ENCODE results near the gene TMEM109.

DNA sequence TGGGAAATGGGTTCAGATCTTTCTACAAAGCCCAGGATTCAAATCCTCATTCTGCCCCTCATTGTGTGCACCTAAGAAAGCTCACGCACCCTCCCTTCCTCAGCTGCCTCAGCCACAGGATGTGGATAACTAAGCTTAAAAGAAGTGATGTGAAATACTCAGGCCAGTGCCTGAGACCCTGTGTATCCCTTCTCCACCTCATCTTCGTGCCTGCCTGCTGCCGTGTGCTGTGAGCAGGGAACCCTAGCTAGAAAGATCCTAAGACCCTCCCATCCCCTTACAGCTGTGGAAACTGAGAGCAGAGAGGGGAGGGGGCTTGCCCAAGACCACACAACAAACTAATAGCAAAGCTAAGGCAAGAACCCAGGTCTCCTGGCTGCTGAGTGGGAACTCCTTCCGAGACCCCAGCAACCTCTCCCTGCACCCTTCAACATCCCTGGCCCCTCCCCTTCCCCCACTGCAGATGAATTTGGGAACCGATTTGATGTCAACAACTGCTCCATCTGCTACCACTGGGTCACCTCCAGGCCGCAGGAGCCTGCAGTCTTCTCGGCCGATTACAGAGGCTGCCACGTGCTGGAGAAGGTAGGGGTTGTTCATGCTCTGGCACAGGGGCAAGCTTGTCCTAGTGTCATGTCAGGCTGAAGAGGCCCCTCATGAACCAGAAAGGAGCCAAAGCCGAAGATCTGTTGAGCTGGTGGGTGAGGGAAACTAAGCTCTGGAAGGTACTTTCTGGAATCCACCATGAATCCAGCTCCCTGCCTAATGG, 45.1 kb upstream of the TMEM109 start:
- no peak for TF ChIP-seq ZNF211 (tag by site-specific recombination; IDR thresholded peaks at IDR 0.05; ENCODE audit: low read depth)
- TF ChIP-seq, protein P1, sequence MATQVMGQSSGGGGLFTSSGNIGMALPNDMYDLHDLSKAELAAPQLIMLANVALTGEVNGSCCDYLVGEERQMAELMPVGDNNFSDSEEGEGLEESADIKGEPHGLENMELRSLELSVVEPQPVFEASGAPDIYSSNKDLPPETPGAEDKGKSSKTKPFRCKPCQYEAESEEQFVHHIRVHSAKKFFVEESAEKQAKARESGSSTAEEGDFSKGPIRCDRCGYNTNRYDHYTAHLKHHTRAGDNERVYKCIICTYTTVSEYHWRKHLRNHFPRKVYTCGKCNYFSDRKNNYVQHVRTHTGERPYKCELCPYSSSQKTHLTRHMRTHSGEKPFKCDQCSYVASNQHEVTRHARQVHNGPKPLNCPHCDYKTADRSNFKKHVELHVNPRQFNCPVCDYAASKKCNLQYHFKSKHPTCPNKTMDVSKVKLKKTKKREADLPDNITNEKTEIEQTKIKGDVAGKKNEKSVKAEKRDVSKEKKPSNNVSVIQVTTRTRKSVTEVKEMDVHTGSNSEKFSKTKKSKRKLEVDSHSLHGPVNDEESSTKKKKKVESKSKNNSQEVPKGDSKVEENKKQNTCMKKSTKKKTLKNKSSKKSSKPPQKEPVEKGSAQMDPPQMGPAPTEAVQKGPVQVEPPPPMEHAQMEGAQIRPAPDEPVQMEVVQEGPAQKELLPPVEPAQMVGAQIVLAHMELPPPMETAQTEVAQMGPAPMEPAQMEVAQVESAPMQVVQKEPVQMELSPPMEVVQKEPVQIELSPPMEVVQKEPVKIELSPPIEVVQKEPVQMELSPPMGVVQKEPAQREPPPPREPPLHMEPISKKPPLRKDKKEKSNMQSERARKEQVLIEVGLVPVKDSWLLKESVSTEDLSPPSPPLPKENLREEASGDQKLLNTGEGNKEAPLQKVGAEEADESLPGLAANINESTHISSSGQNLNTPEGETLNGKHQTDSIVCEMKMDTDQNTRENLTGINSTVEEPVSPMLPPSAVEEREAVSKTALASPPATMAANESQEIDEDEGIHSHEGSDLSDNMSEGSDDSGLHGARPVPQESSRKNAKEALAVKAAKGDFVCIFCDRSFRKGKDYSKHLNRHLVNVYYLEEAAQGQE (tag by site-specific recombination; IDR thresholded peaks at IDR 0.05): no peak
- TF ChIP-seq YY1 (tag by site-specific recombination; IDR thresholded peaks at IDR 0.05): no peak
- TF ChIP-seq ZNF530 (tag by site-specific recombination; IDR thresholded peaks at IDR 0.05; ENCODE audit: low read depth): no peak
- TF ChIP-seq CTCF (tag by site-specific recombination; IDR thresholded peaks at IDR 0.05): no peak
- no peak for TF ChIP-seq PRDM6 (tag by site-specific recombination; IDR thresholded peaks at IDR 0.05)
- TF ChIP-seq KLF1 (tag by site-specific recombination; IDR thresholded peaks at IDR 0.05): no peak
- TF ChIP-seq TRIM28 (IDR thresholded peaks at IDR 0.05; ENCODE audit: borderline replicate concordance, low read length): no peak
- no peak for TF ChIP-seq ZNF24 (tag by site-specific recombination; IDR thresholded peaks at IDR 0.05)
- no peak for TF ChIP-seq ZNF549 (tag by site-specific recombination; IDR thresholded peaks at IDR 0.05)
- TF ChIP-seq ZNF121 (tag by site-specific recombination; IDR thresholded peaks at IDR 0.05): no peak
- TF ChIP-seq SETDB1 (IDR thresholded peaks at IDR 0.05; ENCODE audit: insufficient read length, low read length): no peak
- no peak for TF ChIP-seq ZNF354C (tag by site-specific recombination; IDR thresholded peaks at IDR 0.05; ENCODE audit: borderline replicate concordance, low read depth)

All from HEK293 (cell line).